Ureter (tissue), 1 donor: ENCODE measurements around the gene DNAJA1. TPM values are rescaled to one million over a fixed set of nuclear protein-coding genes. Genes with fewer than 3 reads are reported as not detected.
"Not testable (repeated sequence)": the region's sequence is repeated elsewhere in the genome, so short reads cannot be mapped to it uniquely, and the experiment has no call there.

ENCODE experiments used
- DNase-seq: peaks from one replicate; pipeline ENCODE4 v3.0.0-alpha.2; 2020; ENCODE audit warnings: low spot score
- total RNA-seq: library from RNA; stranded (reverse); gene quantifications from one replicate; pipeline ENCODE4 v1.2.4, GENCODE V29; 2023
- donor health status: DM: yes; HTN: yes; CAD: no.

The DNAJA1 gene
- 101 TPM for total RNA-seq

DNA sequence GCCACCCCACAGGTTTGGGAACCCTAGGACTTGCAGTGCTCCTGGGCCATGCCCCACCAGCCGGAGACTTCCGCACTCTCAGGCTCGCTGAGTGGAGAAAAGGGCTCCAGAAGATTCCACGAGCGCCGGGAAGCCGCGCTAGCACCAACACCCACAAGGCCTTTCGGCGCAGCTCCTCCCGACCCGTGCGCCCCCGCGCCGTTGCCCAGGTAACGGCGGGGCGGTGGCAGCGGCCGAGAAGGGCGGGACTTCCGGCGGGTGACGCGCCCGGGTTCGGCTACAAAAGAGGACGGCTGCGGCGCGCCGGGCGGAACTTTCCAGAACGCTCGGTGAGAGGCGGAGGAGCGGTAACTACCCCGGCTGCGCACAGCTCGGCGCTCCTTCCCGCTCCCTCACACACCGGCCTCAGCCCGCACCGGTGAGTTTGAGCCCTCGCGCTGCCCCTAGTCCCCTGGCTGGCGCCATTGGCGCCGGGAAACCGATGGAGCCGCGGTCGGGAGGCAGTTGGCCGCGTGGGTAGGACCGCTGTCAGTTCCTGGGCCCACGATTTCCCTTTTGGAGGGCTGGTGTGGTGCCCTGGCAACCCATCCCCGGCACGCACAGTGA, at the start of gene DNAJA1:
TSS of gene DNAJA1 (plus strand) at position 308 of the 606 bp plus-strand sequence. CDS start 1,212 bp downstream, outside the sequence.
- DNase-seq, result peak; percentile 95

DNA sequence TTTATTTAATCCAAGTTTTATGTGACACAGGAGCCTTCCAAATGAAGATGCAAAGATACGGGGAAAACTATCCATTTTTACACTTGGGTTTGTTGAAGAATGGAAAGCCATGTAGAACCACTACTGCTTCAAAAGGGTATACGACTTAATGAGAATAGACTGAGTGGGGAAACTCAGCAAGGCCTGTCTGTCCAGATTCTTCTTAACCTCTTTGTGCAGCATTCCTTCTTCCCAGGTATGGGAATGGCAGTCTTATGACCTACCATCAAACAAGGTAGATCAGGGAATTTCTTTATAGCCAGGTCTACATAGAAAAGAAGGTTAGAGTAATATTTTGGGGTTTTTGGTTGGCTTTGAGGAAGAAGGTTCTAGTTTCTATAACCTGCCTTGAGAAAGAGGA, 47.0 kb upstream of the DNAJA1 start:
- DNase-seq, result no peak

DNA sequence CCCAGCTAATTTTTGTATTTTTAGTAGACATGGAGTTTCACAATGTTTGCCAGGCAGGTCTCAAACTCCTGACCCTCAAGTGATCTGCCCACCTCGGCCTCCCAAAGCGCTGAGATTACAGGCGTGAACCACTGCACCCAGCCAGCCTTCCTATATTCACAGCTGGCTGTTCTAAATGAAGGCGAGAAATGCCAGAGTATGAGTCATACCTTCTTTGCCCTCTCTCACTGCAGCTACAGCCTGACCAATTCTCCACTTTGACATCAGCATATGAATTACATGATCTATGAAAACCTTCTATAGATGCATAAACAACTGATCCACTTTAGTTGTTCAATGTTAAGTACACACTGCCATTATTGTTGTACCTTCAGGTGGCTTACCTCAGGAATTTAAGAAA, 38.1 kb upstream of the DNAJA1 start:
- DNase-seq, result no peak

DNA sequence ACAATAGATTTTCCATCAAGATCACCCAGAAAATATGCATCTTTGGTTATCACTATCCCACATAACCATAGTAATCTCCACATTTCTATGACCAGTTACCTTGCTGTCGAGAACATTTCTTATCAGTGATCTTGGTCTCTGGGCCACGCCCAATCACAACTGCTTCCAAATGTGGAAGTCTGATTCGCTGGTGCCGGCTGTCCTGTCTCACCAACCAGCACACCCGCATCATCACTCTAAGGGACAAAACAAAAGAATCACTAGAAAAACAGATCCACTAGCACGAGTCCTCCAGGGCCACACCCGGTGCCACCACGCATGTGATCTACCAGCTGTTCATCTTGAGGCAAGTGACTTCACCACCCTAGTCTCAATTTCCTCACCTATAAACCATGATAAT, 35.4 kb upstream of the DNAJA1 start:
- DNase-seq, result no peak

DNA sequence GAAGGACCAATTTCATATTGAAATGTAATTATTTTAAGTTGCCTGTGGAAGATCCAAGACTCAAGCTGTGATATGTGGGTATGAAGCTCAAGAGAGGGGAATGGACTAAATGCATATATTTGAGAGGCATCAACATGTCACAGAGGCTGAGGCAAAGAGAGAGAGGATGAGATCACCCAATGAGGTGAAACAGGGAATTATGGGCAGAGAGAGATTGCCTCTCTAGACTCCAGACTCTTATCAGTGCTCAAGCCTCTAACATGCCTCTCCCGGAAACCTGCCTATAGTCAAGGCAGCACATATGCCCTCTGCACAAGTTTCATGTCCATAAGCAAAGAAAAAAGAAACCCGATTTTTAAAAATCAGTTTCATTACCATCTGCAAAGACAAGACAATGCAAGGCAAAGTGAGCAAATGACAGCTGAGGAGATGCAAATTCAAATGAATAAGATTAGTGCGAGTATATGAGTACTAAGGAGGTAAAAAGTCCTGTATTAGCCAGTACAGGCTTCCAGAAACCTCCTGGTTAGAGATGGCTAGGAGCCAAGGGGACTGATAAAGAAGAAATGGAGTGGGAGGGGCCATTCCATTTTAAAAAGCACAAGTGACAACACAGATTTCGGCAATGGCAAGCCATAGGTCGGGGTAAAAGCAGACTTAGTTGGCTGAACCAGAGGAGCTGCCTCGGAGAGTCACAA, 33.0 kb upstream of the DNAJA1 start:
- no peak for DNase-seq

DNA sequence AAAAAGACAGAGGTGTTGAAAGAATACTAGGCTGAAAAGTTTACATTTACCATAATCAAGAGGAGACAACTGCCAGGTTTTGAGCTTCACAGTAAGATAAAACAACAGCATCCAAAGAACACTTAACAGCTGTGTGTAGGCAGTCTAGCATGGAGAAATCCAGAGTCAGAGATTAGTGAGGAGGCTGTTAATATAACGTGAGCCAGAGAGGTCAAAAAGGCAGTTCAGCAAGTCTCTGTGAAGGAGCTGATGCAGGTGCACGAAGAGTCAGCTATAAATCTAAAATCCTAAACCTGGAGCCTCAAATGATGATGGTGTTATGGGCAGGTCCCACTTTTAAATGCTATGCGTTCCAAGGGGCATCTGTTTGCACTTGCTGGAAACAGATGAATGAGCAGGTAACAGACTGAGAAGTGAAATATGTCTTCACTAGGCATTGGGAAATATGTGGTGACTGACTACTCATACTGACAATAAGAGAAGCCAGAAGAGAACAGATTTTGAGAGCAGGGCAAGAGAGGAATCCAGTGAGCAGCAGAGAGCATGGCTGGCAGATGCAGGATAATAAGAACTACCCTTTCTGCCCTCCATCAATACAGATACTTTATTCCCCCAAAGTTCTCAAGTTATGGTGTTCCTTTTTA, 32.4 kb upstream of the DNAJA1 start:
- DNase-seq, result no peak

DNA sequence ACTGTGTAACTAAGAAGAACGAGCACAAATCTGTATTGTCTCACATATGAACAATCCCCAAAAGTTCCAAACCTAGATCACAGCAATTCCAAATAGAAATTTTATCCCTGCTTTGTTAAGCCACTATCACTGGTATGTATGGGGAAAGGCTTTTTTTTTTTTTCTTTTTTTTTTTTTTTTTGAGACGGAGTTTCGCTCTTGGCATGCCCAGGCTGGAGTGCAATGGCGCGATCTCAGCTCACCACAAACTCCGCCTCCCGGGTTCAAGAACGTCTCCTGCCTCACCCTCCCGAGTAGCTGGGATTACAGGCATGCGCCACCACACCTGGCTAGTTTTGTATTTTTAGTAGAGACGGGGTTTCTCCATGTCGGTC, 24.4 kb upstream of the DNAJA1 start:
- DNase-seq, result not testable (repeated sequence)

DNA sequence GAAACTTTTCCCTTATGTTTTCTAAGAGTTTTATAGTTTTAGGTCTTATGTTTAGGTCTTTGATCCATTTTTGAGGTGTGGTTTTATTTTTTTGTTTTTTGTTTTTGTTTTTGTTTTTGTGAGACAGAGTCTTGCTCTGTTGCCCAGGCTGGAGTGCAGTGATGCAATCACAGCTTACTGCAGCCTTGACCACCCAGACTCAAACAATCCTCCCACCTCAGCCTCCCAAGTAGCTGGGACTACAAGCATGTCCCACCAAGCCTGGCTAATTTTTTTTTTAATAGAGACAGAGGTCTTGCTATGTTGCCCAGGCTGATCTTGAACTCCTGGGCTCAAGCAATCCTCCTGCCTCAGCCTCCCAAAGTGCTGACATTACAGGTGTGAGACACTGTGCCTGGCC, 19.7 kb upstream of the DNAJA1 start:
- DNase-seq, result not testable (repeated sequence)

DNA sequence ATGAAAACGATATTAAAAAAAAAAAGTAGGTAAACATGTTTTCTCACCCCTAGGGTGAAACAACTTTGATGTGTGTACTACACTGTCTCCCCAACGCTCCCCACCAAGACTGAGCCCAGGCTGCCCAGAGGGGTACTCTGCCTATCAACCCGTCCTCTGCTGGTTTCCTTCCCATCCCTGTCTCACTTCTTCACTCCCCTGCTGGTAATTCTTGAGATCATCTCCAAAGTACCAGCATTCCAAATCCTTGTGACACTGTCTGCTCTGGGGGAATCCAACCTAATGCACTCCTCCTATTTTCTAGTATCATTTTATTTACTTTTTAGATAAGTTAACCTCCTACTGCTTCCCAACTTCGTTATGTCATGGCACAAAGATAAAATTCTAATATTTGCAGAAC, 17.3 kb upstream of the DNAJA1 start:
- DNase-seq, result no peak

DNA sequence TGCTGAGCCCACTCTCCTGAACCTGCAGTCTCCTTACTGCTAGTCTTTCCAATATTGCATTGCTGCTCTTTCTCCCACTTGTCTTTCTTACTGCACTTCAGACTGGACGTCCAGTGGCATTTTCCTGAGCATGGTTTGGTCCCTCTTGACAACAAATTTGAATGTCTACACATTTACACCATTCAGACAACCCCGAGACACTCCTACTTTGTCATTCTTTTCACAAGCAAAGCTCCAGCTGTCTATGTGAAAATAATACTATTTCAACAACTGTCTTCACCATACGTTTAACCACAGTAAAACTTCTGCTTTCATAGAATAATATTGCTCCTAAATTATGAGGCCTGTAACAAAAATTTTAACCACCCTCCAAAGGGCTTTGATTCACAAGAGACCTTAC, 13.2 kb upstream of the DNAJA1 start:
- no peak for DNase-seq

DNA sequence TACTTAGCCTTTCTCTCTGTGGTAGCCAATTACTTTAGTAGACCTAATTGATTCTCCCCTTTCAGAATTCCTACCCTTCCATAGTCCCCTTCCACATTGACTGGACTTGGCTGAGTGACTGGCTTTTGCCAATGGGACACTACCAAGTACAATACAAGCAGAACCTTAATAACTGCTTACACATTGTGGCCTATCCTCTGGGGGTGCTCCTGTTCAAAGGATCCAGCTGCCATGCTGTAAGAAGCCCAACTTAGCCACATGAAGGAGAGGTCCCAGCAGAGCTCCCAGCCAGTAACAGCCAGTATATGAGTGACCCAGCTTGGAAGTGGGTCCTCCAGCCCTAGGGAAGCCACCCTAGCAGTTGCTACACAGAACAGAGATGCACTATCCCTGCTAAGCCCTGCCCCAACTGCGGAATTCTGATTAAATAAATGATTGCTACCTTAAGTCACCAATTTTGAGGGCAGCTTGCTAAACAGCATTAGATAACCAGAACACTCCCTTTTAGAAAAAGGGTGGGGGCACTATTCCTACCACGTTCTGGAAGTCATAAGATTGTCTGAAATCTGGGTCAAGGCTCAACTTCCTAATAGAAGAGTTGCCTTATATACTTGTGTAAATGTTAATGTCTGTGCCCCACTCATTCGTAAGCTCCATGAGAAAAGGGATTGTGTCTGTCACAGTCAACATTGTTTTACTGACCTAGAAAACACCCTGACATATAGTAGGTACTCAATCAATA, 12.6 kb upstream of the DNAJA1 start:
- no peak for DNase-seq

DNA sequence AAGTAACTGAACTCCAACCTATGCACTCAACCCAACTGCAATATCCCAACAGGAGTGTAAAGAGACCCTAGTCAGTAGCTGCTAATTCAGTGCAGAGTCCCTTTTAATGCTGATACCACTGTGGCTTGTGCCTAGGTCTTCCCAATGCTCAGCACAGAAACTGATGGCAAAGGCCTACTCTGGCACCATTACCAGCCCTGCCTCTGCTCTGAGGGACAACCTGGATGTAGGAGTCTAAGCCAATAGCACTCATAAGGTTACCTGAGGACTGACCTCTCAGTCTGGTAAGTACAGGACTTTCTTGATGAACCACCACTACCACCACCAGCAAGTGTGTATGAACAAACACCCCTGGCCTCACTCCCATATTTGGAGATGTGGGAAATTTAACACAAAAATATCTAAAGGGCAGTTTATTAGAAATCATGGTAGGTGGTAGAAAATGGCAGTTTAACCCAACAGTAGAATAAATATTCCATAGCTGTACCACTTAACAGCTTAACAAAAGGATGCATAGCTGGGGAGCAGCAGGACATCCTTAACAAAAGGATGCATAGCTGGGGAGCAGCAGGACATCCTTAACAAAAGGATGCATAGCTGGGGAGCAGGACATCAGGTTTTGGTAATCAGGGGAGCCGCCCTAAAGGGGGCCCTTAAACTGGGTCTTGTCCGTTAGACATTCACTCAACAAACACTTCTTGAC, 11.0 kb upstream of the DNAJA1 start:
- DNase-seq, result no peak

DNA sequence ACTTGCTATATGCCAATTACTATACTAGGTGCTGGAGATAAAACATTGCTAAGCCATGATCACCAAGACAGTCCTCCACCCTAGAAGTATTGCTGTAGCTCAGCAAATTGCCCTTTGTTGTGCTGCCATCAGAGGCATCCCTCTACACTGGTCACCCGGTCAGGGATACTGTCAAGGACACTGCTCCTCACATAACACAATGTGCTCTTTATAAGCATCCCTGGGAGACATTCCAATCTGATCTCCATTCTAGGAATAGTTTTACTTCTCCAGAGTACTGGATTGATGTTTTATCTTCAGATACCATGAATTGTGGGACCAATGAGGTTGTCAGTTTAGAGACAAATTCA, 10.4 kb upstream of the DNAJA1 start:
- DNase-seq, result no peak

DNA sequence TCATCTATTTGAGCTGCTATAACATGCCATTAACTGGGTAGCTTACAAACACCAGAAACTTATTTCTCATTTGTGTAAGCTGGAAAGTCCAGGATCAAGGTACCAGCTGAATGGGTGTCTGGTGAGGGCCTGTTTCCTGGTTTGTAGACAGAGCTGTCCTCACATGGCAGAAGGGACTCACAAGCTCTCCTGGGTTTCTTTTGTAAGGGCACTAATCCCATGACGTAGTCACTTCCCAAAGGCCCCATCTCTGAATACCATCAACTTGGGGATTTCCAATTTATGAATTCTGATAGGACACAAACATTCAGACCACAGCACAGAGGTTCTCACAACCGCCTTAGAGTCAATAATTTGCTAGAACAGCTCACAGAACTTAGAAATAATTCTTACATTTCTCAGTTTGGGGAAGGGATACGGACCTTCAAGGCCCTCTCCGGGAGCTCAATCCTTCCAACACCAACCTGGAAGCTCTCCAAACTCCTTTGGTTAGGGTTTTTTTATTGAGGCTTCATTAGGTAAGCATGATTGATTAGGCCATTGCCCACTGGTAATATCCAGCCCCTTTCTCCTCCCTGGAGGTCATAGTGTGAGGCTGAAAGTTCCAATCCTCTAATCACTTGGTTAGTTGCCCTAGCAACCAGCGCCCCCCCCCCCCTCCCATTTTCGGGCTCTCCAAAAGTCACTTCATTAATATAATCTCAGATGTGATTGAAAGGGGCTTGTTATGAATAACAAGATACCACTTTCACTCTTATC, 7.6 kb upstream of the DNAJA1 start:
- no peak for DNase-seq

DNA sequence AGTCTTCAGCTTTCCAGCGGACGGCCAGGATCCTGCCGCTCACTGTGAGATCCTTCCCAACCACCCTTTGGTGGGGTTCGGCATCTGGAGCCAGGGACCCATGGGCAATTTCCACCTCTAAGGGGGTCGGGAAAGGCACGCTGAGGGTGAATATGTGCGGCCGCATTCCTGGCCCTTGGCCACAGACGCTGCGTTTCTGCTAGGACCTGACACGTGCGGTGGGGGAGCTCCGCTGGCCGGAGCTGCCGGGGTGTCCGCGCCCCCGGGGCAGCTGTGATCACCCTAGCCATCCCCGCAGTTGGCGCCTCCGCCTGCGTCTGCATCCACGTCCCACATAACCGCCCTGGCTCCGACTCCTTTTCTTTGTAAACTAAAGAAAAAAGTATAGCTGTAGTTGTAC, 5.3 kb upstream of the DNAJA1 start:
- no peak for DNase-seq

DNA sequence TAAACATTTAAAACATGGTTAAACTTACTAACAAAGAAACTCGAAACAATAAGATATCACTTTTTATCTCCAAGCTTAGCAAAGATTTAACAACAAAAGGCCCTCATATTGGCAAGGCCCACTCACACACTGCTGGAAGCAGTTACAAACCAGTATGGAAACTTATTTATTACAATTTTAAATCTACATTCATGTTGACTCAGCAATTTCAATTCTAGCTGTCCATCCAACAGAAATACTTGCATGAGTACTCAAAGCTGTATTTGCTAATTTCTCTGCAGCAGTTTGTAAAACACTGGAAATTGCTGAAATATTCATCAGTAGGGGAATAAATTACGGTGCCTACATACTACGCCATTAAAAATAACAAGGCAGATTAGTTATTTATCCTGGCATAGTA, 2.8 kb upstream of the DNAJA1 start:
- DNase-seq, result no peak

DNA sequence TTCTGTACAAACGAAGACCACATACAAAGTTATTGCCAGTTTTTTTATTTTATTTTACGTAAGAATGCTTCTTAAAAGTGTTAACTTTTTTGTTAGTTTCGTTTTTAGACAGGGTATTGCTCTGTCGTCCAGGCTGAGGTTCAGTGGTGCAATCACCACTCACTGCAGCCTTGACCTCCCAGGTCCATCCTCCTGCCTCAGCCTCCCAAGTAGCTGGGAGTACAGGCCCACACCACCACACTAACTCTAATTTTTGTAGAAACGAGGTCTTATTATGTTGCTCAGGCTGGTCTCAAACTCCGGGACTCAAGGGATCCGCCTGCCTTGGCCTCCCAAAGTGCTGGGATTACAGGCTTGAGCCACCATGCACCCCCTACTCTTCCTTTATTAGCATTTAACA, 2.3 kb upstream of the DNAJA1 start:
- DNase-seq, result no peak

DNA sequence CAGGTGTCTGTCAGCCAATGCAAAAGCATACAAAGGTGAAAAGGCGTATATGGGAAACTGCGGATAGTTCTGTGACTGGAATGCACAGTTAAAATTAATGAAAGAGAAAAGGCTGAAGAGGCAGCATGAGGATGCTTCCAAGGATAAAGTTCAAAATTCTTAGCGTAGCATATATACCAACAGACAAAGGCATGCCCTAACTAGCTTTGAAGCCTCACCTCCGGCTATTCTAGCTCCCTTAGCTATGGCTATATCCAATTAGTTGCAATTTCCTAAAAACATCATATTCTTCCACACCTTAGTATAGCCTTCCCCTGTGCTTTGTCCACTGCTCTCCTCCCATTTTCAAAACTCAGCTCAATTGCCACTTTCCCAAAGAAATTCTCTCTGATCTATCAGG, 1.4 kb upstream of the DNAJA1 start:
- DNase-seq, result no peak

DNA sequence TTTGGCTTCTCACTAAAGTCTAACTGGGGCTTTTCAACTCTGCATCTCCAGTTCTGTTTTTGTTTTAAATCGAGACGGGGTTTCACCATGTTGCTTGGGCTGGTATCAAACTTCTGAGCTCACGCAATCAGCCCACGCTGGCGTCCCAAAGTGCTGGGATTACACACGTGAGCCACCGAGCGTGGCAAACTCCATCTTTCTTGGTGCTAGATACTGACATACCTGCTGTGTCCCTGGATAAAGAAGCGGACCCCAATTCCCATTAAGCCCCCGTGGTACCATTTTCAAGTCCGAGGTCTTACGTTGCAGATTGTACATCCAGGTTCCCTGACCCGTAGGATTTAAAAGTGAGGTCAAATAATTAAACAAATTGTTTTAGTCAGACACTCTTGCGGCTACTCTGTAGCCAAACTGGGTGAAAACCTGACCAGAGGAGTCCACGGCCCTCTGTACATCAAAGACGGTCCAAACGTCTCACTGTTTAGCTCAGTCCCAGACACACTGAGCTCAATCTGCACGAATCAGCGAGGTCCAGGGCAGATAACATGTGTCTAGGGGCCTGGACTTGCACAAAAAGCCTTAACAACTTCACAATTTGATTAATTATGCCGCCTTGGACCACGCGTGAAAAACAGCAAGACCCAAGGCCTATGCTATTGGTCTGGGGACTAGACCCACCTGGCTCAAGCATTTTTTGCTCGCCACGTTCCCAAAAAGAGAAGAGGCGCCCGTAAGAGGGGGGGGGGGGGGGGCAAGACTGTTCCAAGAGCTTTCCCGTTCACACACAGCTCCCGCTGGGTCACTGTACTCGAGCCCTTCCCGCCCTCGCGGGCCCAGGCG, 727 bp upstream of the DNAJA1 start:
- DNase-seq, result no peak

DNA sequence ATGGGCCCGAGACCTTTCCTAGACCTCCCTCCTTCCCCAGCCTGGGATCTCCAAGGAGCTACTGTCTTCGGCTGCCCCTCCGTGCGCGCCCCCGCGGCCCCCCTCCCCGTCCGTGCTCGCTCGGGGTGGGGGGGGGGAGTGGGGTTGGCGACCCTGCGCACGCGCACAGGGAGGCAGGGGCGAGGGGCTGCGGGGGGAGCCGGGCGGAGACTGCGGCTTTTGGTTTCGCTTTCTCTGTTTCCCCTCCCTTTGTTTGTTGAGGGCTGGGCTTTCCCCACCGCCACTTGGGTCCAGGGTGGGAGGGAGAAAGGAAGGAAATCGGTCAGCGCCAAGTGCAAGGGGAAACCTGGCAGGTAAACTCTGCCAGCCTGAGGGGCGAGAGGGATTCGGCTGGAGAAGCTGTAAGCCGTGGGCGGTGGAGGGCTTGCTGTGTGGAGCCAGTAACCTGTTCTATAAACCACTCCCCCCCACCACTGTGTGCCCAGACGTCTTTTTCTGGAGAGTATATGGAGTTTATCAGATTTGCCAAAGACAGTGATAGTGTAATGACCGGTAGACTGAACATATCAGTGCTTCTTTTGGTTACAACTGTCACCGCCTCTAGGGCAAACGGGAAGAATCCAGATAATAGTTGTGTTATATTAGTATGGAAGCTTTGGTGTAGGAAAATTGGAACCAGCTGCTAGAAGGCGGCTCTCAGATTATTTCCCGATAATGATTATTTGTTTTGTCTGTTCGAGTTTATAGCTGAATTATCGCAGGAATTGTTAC, 684 bp downstream of the DNAJA1 start:
- DNase-seq, result peak; percentile 67
